Measurements from ENCODE around the gene DUSP7. TPM values are rescaled to one million over a fixed set of nuclear protein-coding genes. Genes with fewer than 3 reads are reported as not detected.
"Not testable (repeated sequence)": the region's sequence is repeated elsewhere in the genome, so short reads cannot be mapped to it uniquely, and the experiment has no call there.

DUSP7 gene
- total RNA-seq, 1 experiment from 2014 or later = 40.9 TPM

GRCh38 chr3:52036222-52036694, 20.1 kb downstream of the DUSP7 start:
- no peak overlapping the region for H3K4me2 ChIP-seq (ENCODE audit: low read length)
- no peak overlapping the region for H2AFZ ChIP-seq (ENCODE audit: low read length)
- no peaks in the 10 kb centered on the region for H3K27me3 ChIP-seq (ENCODE audit: low read length)
- H3K36me3 ChIP-seq (ENCODE audit: low read depth, low read length) = no peaks in the 10 kb centered on the region
- no peaks in the 10 kb centered on the region for H3K79me2 ChIP-seq (ENCODE audit: low read length)
- no peak for DNase-seq
- H3K9ac ChIP-seq (ENCODE audit: low read length) = no peak overlapping the region
- no peak for ATAC-seq
- intact Hi-C loops (cut with micrococcal nuclease) = no loop called here
- no peak overlapping the region for H3K27ac ChIP-seq (ENCODE audit: low read length)
- ChIA-PET POLR2A (ENCODE audit: unreplicated experiment) (interaction anchor here (0.6 kb wide), 1 partner anchor 25 kb away, joined by 3 read pairs; no protein-coding TSS in a partner anchor), CTCF (interaction anchor here (0.6 to 2.4 kb wide), 5 partner anchors 14 to 184 kb away, joined by 3 to 15 read pairs (median 6); partner anchors contain the start of gene DUSP7)
- no peak overlapping the region for H3K4me3 ChIP-seq (ENCODE audit: low read length)
- peaks cover 19% of the 10 kb centered on the region for H3K4me1 ChIP-seq (ENCODE audit: insufficient read depth, low read length)
- TF ChIP-seq, protein P1, sequence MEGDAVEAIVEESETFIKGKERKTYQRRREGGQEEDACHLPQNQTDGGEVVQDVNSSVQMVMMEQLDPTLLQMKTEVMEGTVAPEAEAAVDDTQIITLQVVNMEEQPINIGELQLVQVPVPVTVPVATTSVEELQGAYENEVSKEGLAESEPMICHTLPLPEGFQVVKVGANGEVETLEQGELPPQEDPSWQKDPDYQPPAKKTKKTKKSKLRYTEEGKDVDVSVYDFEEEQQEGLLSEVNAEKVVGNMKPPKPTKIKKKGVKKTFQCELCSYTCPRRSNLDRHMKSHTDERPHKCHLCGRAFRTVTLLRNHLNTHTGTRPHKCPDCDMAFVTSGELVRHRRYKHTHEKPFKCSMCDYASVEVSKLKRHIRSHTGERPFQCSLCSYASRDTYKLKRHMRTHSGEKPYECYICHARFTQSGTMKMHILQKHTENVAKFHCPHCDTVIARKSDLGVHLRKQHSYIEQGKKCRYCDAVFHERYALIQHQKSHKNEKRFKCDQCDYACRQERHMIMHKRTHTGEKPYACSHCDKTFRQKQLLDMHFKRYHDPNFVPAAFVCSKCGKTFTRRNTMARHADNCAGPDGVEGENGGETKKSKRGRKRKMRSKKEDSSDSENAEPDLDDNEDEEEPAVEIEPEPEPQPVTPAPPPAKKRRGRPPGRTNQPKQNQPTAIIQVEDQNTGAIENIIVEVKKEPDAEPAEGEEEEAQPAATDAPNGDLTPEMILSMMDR (conservative IDR thresholded peaks at IDR 0.05; ENCODE audit: low read depth, low read length) = no peak
- TF ChIP-seq EZH2phosphoT487 (IDR thresholded peaks at IDR 0.05; ENCODE audit: borderline replicate concordance, low read length) = no peak
- TF ChIP-seq EZH2 (IDR thresholded peaks at IDR 0.05; ENCODE audit: low read length, unreplicated experiment) = no peak
- BruUV-seq (replicated peaks) = no TSS peak
- H3F3A ChIP-seq (ENCODE audit: low read length, unreplicated experiment) = no peaks in the 10 kb centered on the region
- H3K9me2 ChIP-seq (replicated peaks; ENCODE audit: low read length) = no peaks in the 10 kb centered on the region
- no peaks in the 10 kb centered on the region for H4K20me1 ChIP-seq (ENCODE audit: low read length)
- no peaks in the 10 kb centered on the region for H3K9me3 ChIP-seq (ENCODE audit: low read length)

GRCh38 chr3:52034651-52035050, 21.7 kb downstream of the DUSP7 start:
- H3F3A ChIP-seq (ENCODE audit: low read length, unreplicated experiment) = no peaks in the 10 kb centered on the region
- ATAC-seq (no peak), DNase-seq (no peak)
- H3K36me3 ChIP-seq (ENCODE audit: low read depth, low read length) = no peaks in the 10 kb centered on the region
- intact Hi-C loops (cut with micrococcal nuclease) = no loop called here
- ChIA-PET POLR2A (ENCODE audit: unreplicated experiment) (no interaction called here), CTCF (no interaction called here)
- peaks cover 19% of the 10 kb centered on the region for H3K4me1 ChIP-seq (ENCODE audit: insufficient read depth, low read length)
- TF ChIP-seq EZH2 (IDR thresholded peaks at IDR 0.05; ENCODE audit: low read length, unreplicated experiment) (no peak), EZH2phosphoT487 (IDR thresholded peaks at IDR 0.05; ENCODE audit: borderline replicate concordance, low read length) (no peak)
- TF ChIP-seq, protein P1 (conservative IDR thresholded peaks at IDR 0.05; ENCODE audit: low read depth, low read length) = no peak
- BruUV-seq (replicated peaks) = no TSS peak
- no peaks in the 10 kb centered on the region for H3K9me2 ChIP-seq (replicated peaks; ENCODE audit: low read length)
- no peaks in the 10 kb centered on the region for H3K27me3 ChIP-seq (ENCODE audit: low read length)
- H3K9ac ChIP-seq (ENCODE audit: low read length) = no peak overlapping the region
- H3K9me3 ChIP-seq (ENCODE audit: low read length) = no peaks in the 10 kb centered on the region
- H3K4me2 ChIP-seq (ENCODE audit: low read length) = no peak overlapping the region
- no peak overlapping the region for H3K27ac ChIP-seq (ENCODE audit: low read length)
- no peak overlapping the region for H3K4me3 ChIP-seq (ENCODE audit: low read length)
- no peaks in the 10 kb centered on the region for H3K79me2 ChIP-seq (ENCODE audit: low read length)
- no peaks in the 10 kb centered on the region for H4K20me1 ChIP-seq (ENCODE audit: low read length)
- H2AFZ ChIP-seq (ENCODE audit: low read length) = no peak overlapping the region

- ATAC-seq (no peak), DNase-seq (no peak)
- no peaks in the 10 kb centered on the region for H3K36me3 ChIP-seq (ENCODE audit: low read depth, low read length)
- peaks cover 19% of the 10 kb centered on the region for H3K4me1 ChIP-seq (ENCODE audit: insufficient read depth, low read length)
- H3F3A ChIP-seq (ENCODE audit: low read length, unreplicated experiment) = no peaks in the 10 kb centered on the region
- ChIA-PET CTCF (no interaction called here), POLR2A (ENCODE audit: unreplicated experiment) (no interaction called here)
- no peak overlapping the region for H3K9ac ChIP-seq (ENCODE audit: low read length)
- no peak overlapping the region for H3K4me2 ChIP-seq (ENCODE audit: low read length)
- no peaks in the 10 kb centered on the region for H3K27me3 ChIP-seq (ENCODE audit: low read length)
- H3K9me2 ChIP-seq (replicated peaks; ENCODE audit: low read length) = no peaks in the 10 kb centered on the region
- no peak overlapping the region for H2AFZ ChIP-seq (ENCODE audit: low read length)
- no peaks in the 10 kb centered on the region for H3K79me2 ChIP-seq (ENCODE audit: low read length)
- no peak overlapping the region for H3K27ac ChIP-seq (ENCODE audit: low read length)
- H4K20me1 ChIP-seq (ENCODE audit: low read length) = no peaks in the 10 kb centered on the region
- H3K9me3 ChIP-seq (ENCODE audit: low read length) = no peaks in the 10 kb centered on the region
- TF ChIP-seq, protein P1 (conservative IDR thresholded peaks at IDR 0.05; ENCODE audit: low read depth, low read length) = no peak
- no peak for TF ChIP-seq EZH2 (IDR thresholded peaks at IDR 0.05; ENCODE audit: low read length, unreplicated experiment)
- no peak for TF ChIP-seq EZH2phosphoT487 (IDR thresholded peaks at IDR 0.05; ENCODE audit: borderline replicate concordance, low read length)
- no peak overlapping the region for H3K4me3 ChIP-seq (ENCODE audit: low read length)
- BruUV-seq (replicated peaks) = no TSS peak
- intact Hi-C loops (cut with micrococcal nuclease) = no loop called here
Measured at GRCh38 chr3:52034212-52034611, 22.2 kb downstream of the DUSP7 start.

- BruUV-seq (replicated peaks); H3K27me3 ChIP-seq (ENCODE audit: low read length); H4K20me1 ChIP-seq (ENCODE audit: low read length); H3K9me3 ChIP-seq (ENCODE audit: low read length); H3K9me2 ChIP-seq (replicated peaks; ENCODE audit: low read length); H3K36me3 ChIP-seq (ENCODE audit: low read depth, low read length); CTCF ChIA-PET; POLR2A ChIA-PET (ENCODE audit: unreplicated experiment); intact Hi-C loops (cut with micrococcal nuclease); H3F3A ChIP-seq (ENCODE audit: low read length, unreplicated experiment); H2AFZ ChIP-seq (ENCODE audit: low read length); H3K27ac ChIP-seq (ENCODE audit: low read length); H3K9ac ChIP-seq (ENCODE audit: low read length); ATAC-seq; DNase-seq; H3K79me2 ChIP-seq (ENCODE audit: low read length); H3K4me3 ChIP-seq (ENCODE audit: low read length); H3K4me2 ChIP-seq (ENCODE audit: low read length): not testable (repeated sequence)
- H3K4me1 ChIP-seq (ENCODE audit: insufficient read depth, low read length) = peaks cover 16% of the 10 kb centered on the region
Measured at GRCh38 chr3:52033748-52034147, 22.6 kb downstream of the DUSP7 start.
